ENCODE measurements around the gene KHDRBS1. TPM values are rescaled to one million over a fixed set of nuclear protein-coding genes. Genes with fewer than 3 reads are reported as not detected.

KHDRBS1 gene
- total and polyA plus RNA-seq, 12 donors, result 33.2 to 78.3 (median 66.5) TPM

DNA sequence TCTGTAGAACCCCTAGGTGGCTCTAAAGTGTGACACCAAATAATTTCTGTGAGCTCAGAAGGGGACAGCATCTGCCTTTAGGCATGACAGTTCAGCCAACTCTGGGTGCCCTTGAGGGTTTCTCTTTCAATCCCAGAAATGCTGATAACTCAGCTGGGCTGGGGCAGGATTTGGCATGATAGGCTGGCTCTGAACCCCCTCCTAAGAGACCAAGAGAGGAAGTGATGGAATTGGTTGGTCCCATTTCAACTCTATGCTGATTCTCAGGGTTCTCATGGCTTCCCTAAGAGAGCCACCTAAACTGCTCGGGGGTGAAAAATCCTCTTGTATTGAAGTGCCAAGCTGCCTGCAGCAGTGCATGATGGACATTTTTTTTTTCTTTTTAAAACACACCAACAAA, 30.6 kb downstream of the KHDRBS1 start:
- intact Hi-C loops (cut with DNase I), result no loop called here
- no peak overlapping the region for H3K4me3 ChIP-seq
- no peak for ATAC-seq
- TF ChIP-seq, protein P1, sequence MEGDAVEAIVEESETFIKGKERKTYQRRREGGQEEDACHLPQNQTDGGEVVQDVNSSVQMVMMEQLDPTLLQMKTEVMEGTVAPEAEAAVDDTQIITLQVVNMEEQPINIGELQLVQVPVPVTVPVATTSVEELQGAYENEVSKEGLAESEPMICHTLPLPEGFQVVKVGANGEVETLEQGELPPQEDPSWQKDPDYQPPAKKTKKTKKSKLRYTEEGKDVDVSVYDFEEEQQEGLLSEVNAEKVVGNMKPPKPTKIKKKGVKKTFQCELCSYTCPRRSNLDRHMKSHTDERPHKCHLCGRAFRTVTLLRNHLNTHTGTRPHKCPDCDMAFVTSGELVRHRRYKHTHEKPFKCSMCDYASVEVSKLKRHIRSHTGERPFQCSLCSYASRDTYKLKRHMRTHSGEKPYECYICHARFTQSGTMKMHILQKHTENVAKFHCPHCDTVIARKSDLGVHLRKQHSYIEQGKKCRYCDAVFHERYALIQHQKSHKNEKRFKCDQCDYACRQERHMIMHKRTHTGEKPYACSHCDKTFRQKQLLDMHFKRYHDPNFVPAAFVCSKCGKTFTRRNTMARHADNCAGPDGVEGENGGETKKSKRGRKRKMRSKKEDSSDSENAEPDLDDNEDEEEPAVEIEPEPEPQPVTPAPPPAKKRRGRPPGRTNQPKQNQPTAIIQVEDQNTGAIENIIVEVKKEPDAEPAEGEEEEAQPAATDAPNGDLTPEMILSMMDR (IDR thresholded peaks at IDR 0.05), result no peak
- H3K36me3 ChIP-seq, result peaks cover 0 to 72% (median 0%) of the 10 kb centered on the region in 9 donors
- no peaks in the 10 kb centered on the region for H3K9me3 ChIP-seq
- DNase-seq, result no peak
- 79 to 80% methylated on average over 1 of the region's 1 CpG for WGBS, 2 donors
- no peaks in the 10 kb centered on the region for H3K27me3 ChIP-seq
- H3K4me1 ChIP-seq, result peaks cover 0 to 12% (median 0%) of the 10 kb centered on the region in 9 donors
- H3K27ac ChIP-seq, result no peak overlapping the region

DNA sequence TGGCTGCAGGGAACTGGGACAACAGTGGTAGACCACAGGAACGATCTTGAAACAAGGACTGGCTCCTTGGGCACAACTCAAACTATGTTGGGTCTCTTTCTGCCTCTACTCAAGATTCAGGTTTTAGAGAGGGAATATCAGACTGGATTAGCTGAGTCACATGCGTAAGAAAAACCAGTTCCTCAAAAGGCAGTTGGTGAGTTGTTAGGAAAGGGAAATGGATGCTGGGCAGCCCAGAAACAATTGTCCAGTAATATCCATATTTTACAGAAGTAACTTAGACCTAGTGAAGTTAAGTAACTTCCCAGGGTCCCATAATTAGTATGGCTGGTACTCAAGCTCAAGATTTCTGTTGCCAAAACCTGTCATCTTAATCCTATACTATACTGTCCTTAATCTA, 32.1 kb downstream of the KHDRBS1 start:
- Histone ChIP-seq H3K36me3 (peaks cover 0 to 62% (median 0%) of the 10 kb centered on the region in 9 donors), H3K27me3 (no peaks in the 10 kb centered on the region), H3K9me3 (no peaks in the 10 kb centered on the region), H3K4me3 (no peak overlapping the region), H3K4me1 (peaks cover 0 to 12% (median 0%) of the 10 kb centered on the region in 9 donors), H3K27ac (peak overlapping the region in 1 of 10 donors; percentile 51)
- peak in 2 of 8 donors; percentile 33 to 38 for ATAC-seq
- TF ChIP-seq, protein P1 (IDR thresholded peaks at IDR 0.05), result no peak
- WGBS, 2 donors, result 86 to 98% methylated on average over 2 of the region's 2 CpGs
- DNase-seq, result no peak
- intact Hi-C loops (cut with DNase I), result no loop called here

DNA sequence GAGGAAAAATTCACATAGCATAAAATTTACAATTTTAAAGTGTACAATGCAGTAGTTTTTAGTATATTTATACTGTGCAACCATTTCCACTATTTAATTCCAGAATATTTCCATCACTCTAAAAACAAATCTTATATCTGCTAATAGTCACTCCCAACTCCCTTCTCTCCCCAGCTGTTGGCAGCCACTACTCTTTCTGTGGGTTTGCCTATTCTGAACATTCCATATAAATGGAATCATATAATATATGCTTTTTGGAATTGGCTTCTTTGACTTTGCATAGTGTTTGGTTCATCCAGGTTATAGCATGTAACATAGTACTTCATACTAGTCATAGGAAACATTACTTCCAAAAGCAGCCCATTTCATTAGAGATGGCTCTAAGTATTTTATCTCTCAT, 34.0 kb downstream of the KHDRBS1 start:
- H3K27ac ChIP-seq, result no peak overlapping the region
- no peaks in the 10 kb centered on the region for H3K9me3 ChIP-seq
- peaks cover 0 to 52% (median 0%) of the 10 kb centered on the region in 9 donors for H3K36me3 ChIP-seq
- TF ChIP-seq, protein P1 (IDR thresholded peaks at IDR 0.05), result no peak
- intact Hi-C loops (cut with DNase I), result no loop called here
- H3K4me3 ChIP-seq, result no peak overlapping the region
- ATAC-seq (no peak), DNase-seq (no peak)
- peaks cover 0 to 12% (median 0%) of the 10 kb centered on the region in 9 donors for H3K4me1 ChIP-seq
- no peaks in the 10 kb centered on the region for H3K27me3 ChIP-seq

DNA sequence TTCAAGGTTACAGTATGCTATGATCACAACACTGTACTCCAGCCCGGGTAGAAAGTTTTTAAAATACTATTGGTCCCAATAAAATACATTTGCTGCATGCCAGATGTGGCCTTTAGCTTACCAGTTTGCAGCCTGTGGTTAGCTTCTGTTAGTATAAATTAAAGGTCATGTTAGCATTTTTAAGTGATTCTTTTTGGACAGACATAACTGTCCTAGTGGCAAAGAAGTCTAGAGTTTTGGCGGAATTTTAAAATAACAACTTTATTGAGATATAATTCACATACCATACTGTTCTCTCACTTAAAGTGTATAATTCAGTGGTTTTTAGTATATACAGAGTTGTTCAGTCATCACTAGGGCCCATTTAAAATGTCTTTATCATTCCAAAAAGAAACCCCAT, 34.8 kb downstream of the KHDRBS1 start:
- peaks cover 0 to 51% (median 0%) of the 10 kb centered on the region in 9 donors for H3K36me3 ChIP-seq
- H3K9me3 ChIP-seq, result no peaks in the 10 kb centered on the region
- no peak for ATAC-seq
- peaks cover 0 to 12% (median 0%) of the 10 kb centered on the region in 9 donors for H3K4me1 ChIP-seq
- no peaks in the 10 kb centered on the region for H3K27me3 ChIP-seq
- TF ChIP-seq, protein P1 (IDR thresholded peaks at IDR 0.05), result no peak
- H3K4me3 ChIP-seq, result no peak overlapping the region
- intact Hi-C loops (cut with DNase I), result no loop called here
- DNase-seq, result no peak
- H3K27ac ChIP-seq, result no peak overlapping the region
- WGBS, 2 donors, result 81 to 88% methylated on average over 2 of the region's 2 CpGs
